Epithelial cell of prostate (primary cell): ENCODE measurements around the gene GAGE12F.
"Not testable (repeated sequence)": the region's sequence is repeated elsewhere in the genome, so short reads cannot be mapped to it uniquely, and the experiment has no call there.

Experiments used
- DNase-seq: peaks from one replicate; pipeline ENCODE4 v3.0.0-alpha.2; 2011; ENCODE audit warnings: low read depth, low spot score
- H3K27ac ChIP-seq: fragments of 450-650 bp; 2 replicates; pipeline ENCODE4 v1.5.1; 2017; ENCODE audit warnings: mild to moderate bottlenecking

The GAGE12F gene

GRCh38 chrX:49560542-49560941 lies at the start of gene GAGE12F:
TSS of gene GAGE12F (plus strand) at chrX:49560842. CDS start at chrX:49561997, 1,155 bp downstream.
- not testable (repeated sequence) for H3K27ac ChIP-seq, DNase-seq

- not testable (repeated sequence) for DNase-seq, H3K27ac ChIP-seq
These were observed 28.8 kb upstream of the GAGE12F start, which contains the start of gene GAGE12C for GRCh38 chrX:49531877-49532276. TSS of gene GAGE12C (plus strand) at chrX:49532177. CDS start at chrX:49533332, 1,155 bp downstream.

- H3K27ac ChIP-seq, DNase-seq: not testable (repeated sequence)
These were observed 19.2 kb upstream of the GAGE12F start, which contains the start of gene GAGE12D for GRCh38 chrX:49541433-49541832. TSS of gene GAGE12D (plus strand) at chrX:49541733. CDS start at chrX:49542888, 1,155 bp downstream.

- H3K27ac ChIP-seq, DNase-seq: not testable (repeated sequence)
These were observed 9.7 kb upstream of the GAGE12F start, which contains the start of gene GAGE12E for GRCh38 chrX:49550989-49551388. TSS of gene GAGE12E (plus strand) at chrX:49551289. CDS start at chrX:49552444, 1,155 bp downstream.

GRCh38 chrX:49568728-49569127 lies 8.1 kb downstream of the GAGE12F start:
- not testable (repeated sequence) for H3K27ac ChIP-seq, DNase-seq

- not testable (repeated sequence) for DNase-seq, H3K27ac ChIP-seq
These were observed 8.5 kb downstream of the GAGE12F start for GRCh38 chrX:49569152-49569551.

- DNase-seq, H3K27ac ChIP-seq: not testable (repeated sequence)
These were observed 9.5 kb downstream of the GAGE12F start, which contains the start of gene GAGE12G for GRCh38 chrX:49570100-49570499. TSS of gene GAGE12G (plus strand) at chrX:49570400. CDS start at chrX:49571555, 1,155 bp downstream.

GRCh38 chrX:49579649-49580048 lies 19.0 kb downstream of the GAGE12F start, which contains the start of gene GAGE12H:
TSS of gene GAGE12H (plus strand) at chrX:49579949. CDS start at chrX:49581104, 1,155 bp downstream.
- DNase-seq, H3K27ac ChIP-seq: not testable (repeated sequence)

- DNase-seq, H3K27ac ChIP-seq: not testable (repeated sequence)
These were observed 28.6 kb downstream of the GAGE12F start, which contains the start of gene GAGE2A for GRCh38 chrX:49589196-49589595. TSS of gene GAGE2A (plus strand) at chrX:49589496. CDS start at chrX:49590651, 1,155 bp downstream.

- H3K27ac ChIP-seq, DNase-seq: not testable (repeated sequence)
These were observed 29.3 kb downstream of the GAGE12F start for GRCh38 chrX:49589769-49590478.

- not testable (repeated sequence) for DNase-seq
These were observed 29.8 kb downstream of the GAGE12F start for GRCh38 chrX:49590488-49590887.

GRCh38 chrX:49598720-49599119 lies 38.1 kb downstream of the GAGE12F start, which contains the start of gene GAGE1:
TSS of gene GAGE1 (plus strand) at chrX:49599020. CDS start at chrX:49600175, 1,155 bp downstream.
- H3K27ac ChIP-seq, DNase-seq: not testable (repeated sequence)

More at GRCh38 chrX:49590488-49590887, 29.8 kb downstream of the GAGE12F start:
- H3K27ac ChIP-seq: not testable (repeated sequence)

- DNase-seq: no peak
- H3K27ac ChIP-seq: no peak overlapping the region
These were observed 50.2 kb downstream of the GAGE12F start for GRCh38 chrX:49610718-49611310.
